Esophagus muscularis mucosa (tissue), 4 donors: ENCODE data around the gene RNF181. TPM values are rescaled to one million over a fixed set of nuclear protein-coding genes. Genes with fewer than 3 reads are reported as not detected.

ENCODE experiments used
- DNase-seq: peaks from one replicate; pipeline ENCODE4 v3.0.0-alpha.2; 2017; ENCODE audit errors: extremely low spot score
- H3K27ac ChIP-seq, 4 donors: fragments of 200-600 bp; sonication (generic); replicated peaks in 1 of 4; 1 replicate in 3 of 4; 2 replicates in 1 of 4; pipeline ENCODE4 v1.5.1; 2016 to 2019; ENCODE audit warnings: mild to moderate bottlenecking in 1 of 4
- H3K27me3 ChIP-seq, 4 donors: fragments of 200-600 bp; sonication (generic); one replicate each; pipeline versions ENCODE4 v1.5.1 to v1.6.0; 2016 to 2019
- H3K36me3 ChIP-seq, 4 donors: fragments of 200-600 bp; sonication (generic); one replicate each; pipeline ENCODE4 v1.5.1; 2016 to 2019
- H3K4me1 ChIP-seq, 4 donors: fragments of 200-600 bp; sonication (generic); one replicate each; pipeline ENCODE4 v1.5.1; 2016 to 2019
- H3K4me3 ChIP-seq, 4 donors: fragments of 200-600 bp; sonication (generic); 1 replicate in 2 of 4; 2 replicates in 2 of 4; pipeline ENCODE4 v1.5.1; 2016 to 2019; ENCODE audit warnings: mild to moderate bottlenecking in 4 of 4, moderate library complexity in 1 of 4
- H3K9me3 ChIP-seq, 4 donors: fragments of 200-600 bp; sonication (generic); 1 replicate in 3 of 4; 2 replicates in 1 of 4; pipeline ENCODE4 v1.5.1; 2016 to 2019
- EP300 ChIP-seq: sonication (generic); formaldehyde crosslinking; IDR thresholded peaks from one replicate; pipeline ENCODE4 v1.6.1; 2017; ENCODE audit warnings: antibody characterized with exemption
- POLR2A ChIP-seq: fragments of 450-650 bp; IDR thresholded peaks from one replicate; pipeline ENCODE4 v1.6.1; 2017; ENCODE audit warnings: antibody characterized with exemption, moderate library complexity, mild to moderate bottlenecking, low read depth
- POLR2AphosphoS5 ChIP-seq, 2 donors: sonication (generic); formaldehyde crosslinking; IDR thresholded peaks; one replicate each; pipeline ENCODE4 v1.6.1; 2017; ENCODE audit warnings: antibody characterized with exemption in 2 of 2
- WGBS: methylation state at CpG from one replicate; pipeline ENCODE4 v1.1.5; 2018; 5-methylcytosine and 5-hydroxymethylcytosine counted together
- intact Hi-C: fragments of 100-400 bp; cut with DNase I; formaldehyde crosslinking; loops from one replicate; pipeline ENCODE4 v1.15.1; 2023
- total RNA-seq, 4 donors: library from RNA; depleted of rRNA; stranded (reverse); fragments of >200 nt; gene quantifications; one replicate each; pipeline versions ENCODE4 v1.1.0 to v1.2.1, GENCODE V29; 2016
- TF ChIP-seq, protein P1 (sequence below), 3 experiments: fragments of 200-600 bp in 2 of 3; fragments of 450-650 bp in 1 of 3; sonication (generic) in 2 of 3; IDR thresholded peaks; one replicate each; pipeline ENCODE4 v1.5.1; 2017 to 2019; ENCODE audit warnings: antibody characterized with exemption in 3 of 3, mild to moderate bottlenecking in 2 of 3, moderate library complexity in 1 of 3

RNF181 gene
- total RNA-seq, 4 donors from 2014 or later, result 133 to 142 (median 138) TPM

DNA sequence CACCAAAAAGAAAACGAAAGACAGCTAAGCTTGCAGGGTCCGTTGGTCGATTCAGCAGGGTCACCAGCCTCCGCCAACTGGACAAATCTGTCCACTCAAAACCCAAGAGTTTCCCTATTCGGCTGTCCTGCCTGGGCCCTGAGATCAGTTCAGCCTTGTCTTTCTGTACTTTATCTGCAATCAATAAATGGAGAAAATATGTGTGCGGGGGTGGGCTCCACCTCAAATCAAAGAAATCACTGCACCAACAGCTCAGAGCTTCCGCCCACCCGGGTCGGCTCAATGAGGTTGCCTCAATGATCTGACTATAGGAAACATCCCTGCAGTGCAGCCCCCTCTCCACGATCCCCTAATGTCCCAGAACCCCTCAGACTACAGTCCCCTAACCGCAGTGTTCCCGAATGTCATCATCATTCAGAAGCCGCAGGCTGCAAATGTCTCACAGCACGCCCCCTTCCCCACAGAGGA is 34.7 kb upstream of the RNF181 start:
- Histone ChIP-seq H3K27me3 (no peaks in the 10 kb centered on the region), H3K9me3 (no peaks in the 10 kb centered on the region), H3K27ac (peak overlapping the region; percentile 86 to 89 (median 86)), H3K4me1 (peaks cover 19 to 33% (median 26%) of the 10 kb centered on the region in 4 donors), H3K4me3 (peak overlapping the region; percentile 70 to 93 (median 79)), H3K36me3 (peaks cover 2 to 36% (median 16%) of the 10 kb centered on the region in 4 donors)
- intact Hi-C loops, result loop anchor here (5.0 kb wide), 1 partner anchor 36 kb away; the partner anchor contains the start of gene RNF181
- 6% methylated on average over 10 of the region's 14 CpGs for WGBS
- no peak for DNase-seq
- no peak for TF ChIP-seq POLR2AphosphoS5 (IDR thresholded peaks at IDR 0.05)
- no peak for TF ChIP-seq POLR2A
- no peak for TF ChIP-seq EP300
- TF ChIP-seq, protein P1, sequence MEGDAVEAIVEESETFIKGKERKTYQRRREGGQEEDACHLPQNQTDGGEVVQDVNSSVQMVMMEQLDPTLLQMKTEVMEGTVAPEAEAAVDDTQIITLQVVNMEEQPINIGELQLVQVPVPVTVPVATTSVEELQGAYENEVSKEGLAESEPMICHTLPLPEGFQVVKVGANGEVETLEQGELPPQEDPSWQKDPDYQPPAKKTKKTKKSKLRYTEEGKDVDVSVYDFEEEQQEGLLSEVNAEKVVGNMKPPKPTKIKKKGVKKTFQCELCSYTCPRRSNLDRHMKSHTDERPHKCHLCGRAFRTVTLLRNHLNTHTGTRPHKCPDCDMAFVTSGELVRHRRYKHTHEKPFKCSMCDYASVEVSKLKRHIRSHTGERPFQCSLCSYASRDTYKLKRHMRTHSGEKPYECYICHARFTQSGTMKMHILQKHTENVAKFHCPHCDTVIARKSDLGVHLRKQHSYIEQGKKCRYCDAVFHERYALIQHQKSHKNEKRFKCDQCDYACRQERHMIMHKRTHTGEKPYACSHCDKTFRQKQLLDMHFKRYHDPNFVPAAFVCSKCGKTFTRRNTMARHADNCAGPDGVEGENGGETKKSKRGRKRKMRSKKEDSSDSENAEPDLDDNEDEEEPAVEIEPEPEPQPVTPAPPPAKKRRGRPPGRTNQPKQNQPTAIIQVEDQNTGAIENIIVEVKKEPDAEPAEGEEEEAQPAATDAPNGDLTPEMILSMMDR (IDR thresholded peaks at IDR 0.05), result no peak

DNA sequence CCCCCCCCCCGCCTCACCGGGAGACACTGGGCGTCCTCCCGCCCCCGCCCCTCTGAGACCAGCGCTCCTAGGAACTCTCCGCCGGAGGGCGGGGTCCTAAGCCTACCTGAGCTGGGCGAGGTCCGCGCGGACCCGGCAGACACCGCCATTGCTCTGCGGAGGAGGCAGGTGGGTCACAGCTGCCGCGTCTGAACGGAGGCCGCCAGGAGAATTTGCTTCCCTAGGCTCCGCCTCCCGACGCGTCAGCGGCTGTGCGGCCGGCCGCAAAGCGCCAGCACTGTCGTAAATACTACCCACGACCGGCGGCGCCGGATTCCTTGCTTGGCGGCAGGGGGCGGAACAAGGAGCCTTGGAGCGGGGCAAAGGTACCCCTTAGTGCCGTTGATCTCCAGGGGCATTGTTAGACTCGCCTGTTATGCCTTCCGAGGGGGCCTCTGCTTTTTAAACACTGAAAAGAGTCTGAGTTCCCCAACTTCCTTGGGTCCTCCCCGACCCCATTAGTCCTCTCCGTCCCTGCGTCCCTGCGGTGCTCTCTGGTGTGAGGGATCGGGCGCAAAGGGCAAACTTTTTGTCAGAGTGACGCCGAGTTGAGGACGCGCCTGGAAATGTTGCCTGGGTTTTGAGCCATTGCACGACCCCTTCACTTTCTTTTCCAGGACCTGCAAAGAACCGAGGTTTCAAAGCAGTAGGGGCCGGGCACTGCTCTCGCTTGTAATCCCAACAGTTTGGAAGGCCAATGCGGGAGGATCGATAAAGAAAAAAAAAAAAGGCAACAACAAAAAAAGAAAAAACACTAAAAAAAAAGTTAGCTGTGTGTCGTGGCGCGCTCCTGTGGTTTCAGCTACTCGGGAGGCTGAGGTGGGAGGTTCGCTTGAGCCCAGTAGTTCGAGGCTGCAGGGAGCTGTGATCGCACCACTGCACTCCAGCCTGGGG is 34.0 kb upstream of the RNF181 start, which contains the start of gene GGCX:
GGCX (minus strand) TSS at position 214 of the 933 bp plus-strand sequence; CDS start at position 149, 65 bp downstream.
- Histone ChIP-seq H3K4me1 (peaks cover 19 to 33% (median 26%) of the 10 kb centered on the region in 4 donors), H3K27ac (peak within 1 kb of the TSS; percentile 86 to 89 (median 86)), H3K36me3 (peaks cover 0 to 29% (median 13%) of the 10 kb centered on the region in 4 donors), H3K9me3 (no peaks in the 10 kb centered on the region), H3K27me3 (no peaks in the 10 kb centered on the region), H3K4me3 (peak within 1 kb of the TSS; percentile 70 to 93 (median 79))
- no peak for TF ChIP-seq EP300
- TF ChIP-seq, protein P1 (IDR thresholded peaks at IDR 0.05), result peak; percentile 31 to 67 (median 46)
- TF ChIP-seq POLR2A, result peak; percentile 77
- TF ChIP-seq POLR2AphosphoS5 (IDR thresholded peaks at IDR 0.05), result peak; percentile 86 to 93
- peak; percentile 98 for DNase-seq
- WGBS, result 5% methylated on average over 41 of the region's 64 CpGs
- intact Hi-C loops, result loop anchor here (5.0 kb wide), 1 partner anchor 36 kb away; the partner anchor contains the start of gene RNF181

DNA sequence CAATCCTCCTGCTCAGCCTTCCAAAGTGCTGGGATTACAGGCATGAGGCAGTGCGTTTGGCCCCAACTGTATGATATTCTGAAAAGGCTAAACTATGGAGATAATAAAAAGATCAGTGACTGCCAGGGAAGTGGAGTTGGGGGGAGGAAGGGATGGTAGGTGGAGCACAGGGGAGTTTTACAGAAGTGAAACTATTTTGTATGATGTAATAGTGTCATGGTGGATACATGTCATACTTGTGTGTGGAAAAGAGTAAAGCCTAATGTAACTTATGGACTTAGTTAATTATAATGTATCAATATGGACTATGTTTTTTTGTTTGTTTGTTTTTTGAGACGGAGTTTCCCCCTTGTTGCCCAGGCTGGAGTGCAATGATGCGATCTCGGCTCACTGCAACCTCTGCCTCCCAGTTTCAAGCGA is 31.4 kb upstream of the RNF181 start:
- Histone ChIP-seq H3K4me1 (peaks cover 19 to 26% (median 23%) of the 10 kb centered on the region in 4 donors), H3K27ac (no peak overlapping the region), H3K27me3 (no peaks in the 10 kb centered on the region), H3K9me3 (no peaks in the 10 kb centered on the region), H3K36me3 (peaks cover 0 to 3% (median under 1%) of the 10 kb centered on the region in 4 donors), H3K4me3 (no peak overlapping the region)
- 84% methylated on average over 5 of the region's 5 CpGs for WGBS
- TF ChIP-seq POLR2A (no peak), POLR2AphosphoS5 (IDR thresholded peaks at IDR 0.05) (no peak), EP300 (no peak)
- TF ChIP-seq, protein P1 (IDR thresholded peaks at IDR 0.05), result no peak
- intact Hi-C loops, result loop anchor here (5.0 kb wide), 1 partner anchor 33 kb away; the partner anchor contains the start of gene RNF181
- no peak for DNase-seq

DNA sequence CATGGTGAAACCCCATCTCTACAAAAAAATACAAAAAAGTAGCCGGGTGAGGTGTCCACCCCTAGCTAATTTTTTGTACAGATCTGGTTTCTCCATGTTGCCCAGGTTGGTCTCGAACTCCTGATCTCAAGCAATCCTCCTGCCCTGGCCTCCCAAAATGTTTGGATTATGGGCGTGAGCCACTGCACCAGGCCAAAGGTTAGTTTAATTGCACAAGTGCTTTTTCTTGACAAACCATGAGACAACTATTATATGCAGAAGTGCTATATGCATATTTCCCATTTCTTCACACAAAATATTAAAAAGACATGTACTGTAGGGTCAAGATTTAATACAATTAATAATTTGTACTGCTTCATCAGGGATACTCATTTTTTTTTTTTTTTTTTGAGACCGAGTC is 29.3 kb upstream of the RNF181 start:
- Histone ChIP-seq H3K4me1 (peaks cover 6 to 7% (median 6%) of the 10 kb centered on the region in 4 donors), H3K4me3 (no peak overlapping the region), H3K27me3 (no peaks in the 10 kb centered on the region), H3K36me3 (no peaks in the 10 kb centered on the region), H3K27ac (no peak overlapping the region), H3K9me3 (no peaks in the 10 kb centered on the region)
- WGBS, result 88% methylated on average over 4 of the region's 4 CpGs
- intact Hi-C loops, result no loop called here
- no peak for DNase-seq
- TF ChIP-seq POLR2A (no peak), EP300 (no peak), POLR2AphosphoS5 (IDR thresholded peaks at IDR 0.05) (no peak)
- TF ChIP-seq, protein P1 (IDR thresholded peaks at IDR 0.05), result no peak
